ENCODE measurements around the gene DPH5. TPM values are rescaled to one million over a fixed set of nuclear protein-coding genes. Genes with fewer than 3 reads are reported as not detected.
A peak's percentile ranks its signal among the peaks of the same experiment; 100 is the strongest.

DPH5 gene
- total RNA-seq, 2 donors from 2014 or later, result 11.5 to 26.7 TPM

- peaks cover 13 to 18% of the 10 kb centered on the region in 2 donors for H3K4me1 ChIP-seq (ENCODE audit: control insufficient read depth in 1 of 2, low read depth in 2 of 2)
- H3K9me3 ChIP-seq, result no peaks in the 10 kb centered on the region
- H3K4me3 ChIP-seq, result no peak overlapping the region
- no peaks in the 10 kb centered on the region for H3K36me3 ChIP-seq
- no peak for ATAC-seq (ENCODE audit: insufficient number of reproducible peaks, low FRiP score, low read depth)
- TF ChIP-seq, protein P1, sequence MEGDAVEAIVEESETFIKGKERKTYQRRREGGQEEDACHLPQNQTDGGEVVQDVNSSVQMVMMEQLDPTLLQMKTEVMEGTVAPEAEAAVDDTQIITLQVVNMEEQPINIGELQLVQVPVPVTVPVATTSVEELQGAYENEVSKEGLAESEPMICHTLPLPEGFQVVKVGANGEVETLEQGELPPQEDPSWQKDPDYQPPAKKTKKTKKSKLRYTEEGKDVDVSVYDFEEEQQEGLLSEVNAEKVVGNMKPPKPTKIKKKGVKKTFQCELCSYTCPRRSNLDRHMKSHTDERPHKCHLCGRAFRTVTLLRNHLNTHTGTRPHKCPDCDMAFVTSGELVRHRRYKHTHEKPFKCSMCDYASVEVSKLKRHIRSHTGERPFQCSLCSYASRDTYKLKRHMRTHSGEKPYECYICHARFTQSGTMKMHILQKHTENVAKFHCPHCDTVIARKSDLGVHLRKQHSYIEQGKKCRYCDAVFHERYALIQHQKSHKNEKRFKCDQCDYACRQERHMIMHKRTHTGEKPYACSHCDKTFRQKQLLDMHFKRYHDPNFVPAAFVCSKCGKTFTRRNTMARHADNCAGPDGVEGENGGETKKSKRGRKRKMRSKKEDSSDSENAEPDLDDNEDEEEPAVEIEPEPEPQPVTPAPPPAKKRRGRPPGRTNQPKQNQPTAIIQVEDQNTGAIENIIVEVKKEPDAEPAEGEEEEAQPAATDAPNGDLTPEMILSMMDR (IDR thresholded peaks at IDR 0.05), result no peak
- no peaks in the 10 kb centered on the region for H3K27me3 ChIP-seq (replicated peaks; ENCODE audit: insufficient read depth)
- DNase-seq (ENCODE audit: low spot score), result no peak
- no peak overlapping the region for H3K27ac ChIP-seq
These were observed 17.3 kb downstream of the DPH5 start for GRCh38 chr1:101008229-101008834.

GRCh38 chr1:101006553-101006952 is 19.0 kb downstream of the DPH5 start:
- DNase-seq (ENCODE audit: low spot score) (no peak), ATAC-seq (ENCODE audit: insufficient number of reproducible peaks, low FRiP score, low read depth) (no peak)
- peaks cover 29 to 36% of the 10 kb centered on the region in 2 donors for H3K4me1 ChIP-seq (ENCODE audit: control insufficient read depth in 1 of 2, low read depth in 2 of 2)
- no peaks in the 10 kb centered on the region for H3K27me3 ChIP-seq (replicated peaks; ENCODE audit: insufficient read depth)
- no peaks in the 10 kb centered on the region for H3K36me3 ChIP-seq
- TF ChIP-seq, protein P1 (IDR thresholded peaks at IDR 0.05), result no peak
- H3K27ac ChIP-seq, result no peak overlapping the region
- H3K4me3 ChIP-seq, result no peak overlapping the region
- no peaks in the 10 kb centered on the region for H3K9me3 ChIP-seq

- TF ChIP-seq, protein P1 (IDR thresholded peaks at IDR 0.05), result no peak
- Histone ChIP-seq H3K4me3 (no peak overlapping the region), H3K27ac (no peak overlapping the region), H3K27me3 (replicated peaks; ENCODE audit: insufficient read depth) (no peaks in the 10 kb centered on the region), H3K36me3 (no peaks in the 10 kb centered on the region), H3K9me3 (no peaks in the 10 kb centered on the region), H3K4me1 (ENCODE audit: control insufficient read depth in 1 of 2, low read depth in 2 of 2) (peaks cover 29 to 37% of the 10 kb centered on the region in 2 donors)
- DNase-seq (ENCODE audit: low spot score), result no peak
- no peak for ATAC-seq (ENCODE audit: insufficient number of reproducible peaks, low FRiP score, low read depth)
These were observed 19.7 kb downstream of the DPH5 start for GRCh38 chr1:101005871-101006270.

- Histone ChIP-seq H3K27me3 (replicated peaks; ENCODE audit: insufficient read depth) (no peaks in the 10 kb centered on the region), H3K4me1 (ENCODE audit: control insufficient read depth in 1 of 2, low read depth in 2 of 2) (peaks cover 29 to 37% of the 10 kb centered on the region in 2 donors), H3K4me3 (no peak overlapping the region), H3K36me3 (no peaks in the 10 kb centered on the region), H3K27ac (no peak overlapping the region), H3K9me3 (no peaks in the 10 kb centered on the region)
- no peak for DNase-seq (ENCODE audit: low spot score)
- TF ChIP-seq, protein P1 (IDR thresholded peaks at IDR 0.05), result no peak
- no peak for ATAC-seq (ENCODE audit: insufficient number of reproducible peaks, low FRiP score, low read depth)
These were observed 20.4 kb downstream of the DPH5 start for GRCh38 chr1:101005183-101005582.

DNA sequence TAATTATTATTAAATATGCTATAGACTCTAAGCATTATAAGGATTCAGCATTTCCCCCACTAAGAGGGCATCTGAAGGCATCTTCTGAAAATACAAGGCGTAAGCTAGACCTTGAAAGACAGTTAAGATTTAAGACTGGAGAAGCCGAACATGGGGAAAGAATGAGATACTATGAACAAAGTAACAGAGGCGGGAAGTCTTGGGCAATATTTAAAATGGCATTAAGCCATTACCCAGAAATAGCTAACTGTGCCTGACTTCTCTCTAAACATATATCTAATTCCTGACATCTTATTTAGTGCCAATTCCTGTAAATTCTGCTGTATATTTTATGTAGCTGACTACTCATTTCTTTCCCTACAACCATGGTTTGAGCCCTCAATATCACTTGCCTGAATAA is 20.9 kb downstream of the DPH5 start:
- Histone ChIP-seq H3K4me1 (ENCODE audit: control insufficient read depth in 1 of 2, low read depth in 2 of 2) (peaks cover 29 to 37% of the 10 kb centered on the region in 2 donors), H3K9me3 (no peaks in the 10 kb centered on the region), H3K27ac (peak overlapping the region in 1 of 2 donors; percentile 3), H3K4me3 (no peak overlapping the region), H3K27me3 (replicated peaks; ENCODE audit: insufficient read depth) (no peaks in the 10 kb centered on the region), H3K36me3 (no peaks in the 10 kb centered on the region)
- TF ChIP-seq, protein P1 (IDR thresholded peaks at IDR 0.05), result no peak
- no peak for DNase-seq (ENCODE audit: low spot score)
- no peak for ATAC-seq (ENCODE audit: insufficient number of reproducible peaks, low FRiP score, low read depth)

Data from thoracic aorta (tissue), 2 donors.